Measurements from ENCODE around the gene ITGA8. TPM values are rescaled to one million over a fixed set of nuclear protein-coding genes. Genes with fewer than 3 reads are reported as not detected.
A peak's percentile ranks its signal among the peaks of the same experiment; 100 is the strongest.

ITGA8 gene
- total and polyA plus RNA-seq, 2 of the 4 experiments (the other 2 are of a cell fraction): under 0.01 to 0.02 TPM

GRCh38 chr10:15642095-15642494, 77.6 kb downstream of the ITGA8 start:
- Histone ChIP-seq H3K18ac (ENCODE audit: low read depth, low read length) (no peak overlapping the region), H3K27me3 (ENCODE audit: control insufficient read depth, insufficient read depth, low read length) (peaks cover 8% of the 10 kb centered on the region), H3K4me2 (ENCODE audit: low read depth, low read length) (no peak overlapping the region), H4K8ac (ENCODE audit: low read depth in 2 of 2, low read length in 2 of 2) (no peak overlapping the region), H3K4ac (ENCODE audit: low read depth, low read length) (no peak overlapping the region), H3K36me3 (ENCODE audit: control insufficient read depth, insufficient read depth, low read length) (no peaks in the 10 kb centered on the region), H4K5ac (ENCODE audit: low read depth, low read length) (no peak overlapping the region), H3K9me3 (ENCODE audit: control insufficient read depth, insufficient read depth, low read length) (no peaks in the 10 kb centered on the region), H2AFZ (replicated peaks; ENCODE audit: low read length, poor library complexity) (no peak overlapping the region), H3K4me3 (ENCODE audit: insufficient read depth, low read depth, low read length) (no peak overlapping the region), H2BK15ac (ENCODE audit: low read depth, low read length) (no peak overlapping the region), H2AK9ac (replicated peaks; ENCODE audit: low read depth, low read length, poor library complexity) (no peak overlapping the region), H3K56ac (ENCODE audit: extremely low read depth, insufficient read depth, low read length) (no peak overlapping the region), H3K27ac (ENCODE audit: insufficient read depth, low read length) (no peak overlapping the region), H3K4me1 (ENCODE audit: control insufficient read depth, insufficient read depth, low read length) (no peaks in the 10 kb centered on the region), H3K9me1 (ENCODE audit: insufficient read depth, low read length) (no peaks in the 10 kb centered on the region), H3K14ac (replicated peaks; ENCODE audit: low read depth, low read length) (no peak overlapping the region), H4K91ac (ENCODE audit: insufficient read depth, low read depth, low read length) (no peak overlapping the region), H2AK5ac (ENCODE audit: low read depth, low read length) (no peak overlapping the region), H2BK120ac (ENCODE audit: low read depth, low read length) (no peak overlapping the region), H3K23ac (ENCODE audit: low read depth, low read length) (no peak overlapping the region), H2BK20ac (ENCODE audit: low read depth, low read length) (no peak overlapping the region), H2BK5ac (ENCODE audit: low read depth, low read length, poor library complexity, severe bottlenecking) (no peak overlapping the region), H3K79me1 (ENCODE audit: low read depth in 1 of 2, low read length in 2 of 2) (no peaks in the 10 kb centered on the region), H4K20me1 (ENCODE audit: insufficient read depth, low read length) (no peaks in the 10 kb centered on the region), H3K9ac (ENCODE audit: low read depth, low read length) (no peak overlapping the region)
- intact Hi-C loops (cut with micrococcal nuclease): no loop called here
- BruUV-seq (replicated peaks): no TSS peak
- no CpG with 5 or more reads among the region's 2 CpGs for WGBS, 2 experiments (ENCODE audit: extremely low coverage in 2 of 2, insufficient read length in 1 of 2)
- POLR2A ChIA-PET (ENCODE audit: unreplicated experiment): no interaction called here
- CTCF ChIA-PET: no interaction called here
- no peak for TF ChIP-seq RCOR1 (IDR thresholded peaks at IDR 0.05; ENCODE audit: insufficient replicate concordance, low read length)
- TF ChIP-seq SMC3 (IDR thresholded peaks at IDR 0.05; ENCODE audit: low read depth, low read length): no peak
- TF ChIP-seq POLR2A (IDR thresholded peaks at IDR 0.05; ENCODE audit: low read depth, low read length): no peak
- no peak for TF ChIP-seq BHLHE40 (IDR thresholded peaks at IDR 0.05; ENCODE audit: low read depth, low read length)
- no peak for TF ChIP-seq NFE2L2 (IDR thresholded peaks at IDR 0.05; ENCODE audit: low read depth, low read length)
- TF ChIP-seq CTCF (conservative IDR thresholded peaks at IDR 0.05; ENCODE audit: low read depth, low read length): no peak
- TF ChIP-seq RAD21 (IDR thresholded peaks at IDR 0.05; ENCODE audit: low read length): no peak
- TF ChIP-seq, protein P1, sequence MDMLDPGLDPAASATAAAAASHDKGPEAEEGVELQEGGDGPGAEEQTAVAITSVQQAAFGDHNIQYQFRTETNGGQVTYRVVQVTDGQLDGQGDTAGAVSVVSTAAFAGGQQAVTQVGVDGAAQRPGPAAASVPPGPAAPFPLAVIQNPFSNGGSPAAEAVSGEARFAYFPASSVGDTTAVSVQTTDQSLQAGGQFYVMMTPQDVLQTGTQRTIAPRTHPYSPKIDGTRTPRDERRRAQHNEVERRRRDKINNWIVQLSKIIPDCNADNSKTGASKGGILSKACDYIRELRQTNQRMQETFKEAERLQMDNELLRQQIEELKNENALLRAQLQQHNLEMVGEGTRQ (IDR thresholded peaks at IDR 0.05; ENCODE audit: low read depth, low read length): no peak
- TF ChIP-seq MAZ (IDR thresholded peaks at IDR 0.05; ENCODE audit: borderline replicate concordance, low read depth, low read length): no peak
- no peak for TF ChIP-seq MAFK (IDR thresholded peaks at IDR 0.05; ENCODE audit: low read depth, low read length)
- no peak for TF ChIP-seq RFX5 (IDR thresholded peaks at IDR 0.05; ENCODE audit: low read depth, low read length)
- no peak for TF ChIP-seq CHD1 (IDR thresholded peaks at IDR 0.05; ENCODE audit: low read depth, low read length)
- no peak for TF ChIP-seq FOS (IDR thresholded peaks at IDR 0.05; ENCODE audit: low read depth, low read length)
- TF ChIP-seq MXI1 (IDR thresholded peaks at IDR 0.05; ENCODE audit: borderline replicate concordance, low read depth, low read length): no peak
- TF ChIP-seq CEBPB (IDR thresholded peaks at IDR 0.05; ENCODE audit: low read depth, low read length): no peak
- no peak for TF ChIP-seq ELK1 (IDR thresholded peaks at IDR 0.05; ENCODE audit: borderline replicate concordance, low read depth, low read length)
- dilution Hi-C loops (cut with HindIII; ENCODE audit: low sequenced_read_pairs, unreplicated experiment): no loop called here
- in situ Hi-C loops (cut with MboI; ENCODE audit: low sequenced_read_pairs): no loop called here
- ATAC-seq (ENCODE audit: low read depth): no peak
- peak; percentile 11 for DNase-seq
